Heart left ventricle (tissue), 16 donors: ENCODE results near the gene FMN2. TPM values are rescaled to one million over a fixed set of nuclear protein-coding genes. Genes with fewer than 3 reads are reported as not detected.

Experiments
- ATAC-seq, 4 donors: fragments of 200-7000 bp; cut with Tn5 transposase; one replicate each; pipeline ENCODE4 v1.9.1; 2020 to 2022; ENCODE audit warnings: moderate library complexity in 4 of 4, mild to moderate bottlenecking in 3 of 4, moderate number of reproducible peaks in 1 of 4
- DNase-seq, 5 donors: peaks; one replicate each; pipeline ENCODE4 v3.0.0-alpha.2; 2020
- H3K27ac ChIP-seq, 12 donors: fragments of 200-600 bp; sonication (generic) in 4 of 12; one replicate each; pipeline versions ENCODE4 v1.5.0 to v1.8.0; 2016 to 2022; ENCODE audit warnings: mild to moderate bottlenecking in 2 of 12
- H3K27me3 ChIP-seq, 9 donors: fragments of 200-600 bp; sonication (generic) in 2 of 9; one replicate each; pipeline versions ENCODE4 v1.5.1 to v1.8.0; 2016 to 2022; ENCODE audit warnings: mild to moderate bottlenecking in 3 of 9
- H3K36me3 ChIP-seq, 9 donors: fragments of 200-600 bp; sonication (generic) in 2 of 9; one replicate each; pipeline versions ENCODE4 v1.5.0 to v1.8.0; 2018 to 2022; ENCODE audit warnings: mild to moderate bottlenecking in 2 of 9
- H3K4me1 ChIP-seq, 12 donors: fragments of 200-600 bp; sonication (generic) in 4 of 12; one replicate each; pipeline versions ENCODE4 v1.5.0 to v1.8.0; 2016 to 2022; ENCODE audit warnings: mild to moderate bottlenecking in 3 of 12
- H3K4me3 ChIP-seq, 12 donors: fragments of 200-600 bp; sonication (generic) in 4 of 12; one replicate each; pipeline versions ENCODE4 v1.5.0 to v1.8.0; 2017 to 2022; ENCODE audit warnings: mild to moderate bottlenecking in 9 of 12, moderate library complexity in 4 of 12
- H3K9me3 ChIP-seq, 12 donors: fragments of 200-600 bp; sonication (generic) in 4 of 12; one replicate each; pipeline versions ENCODE4 v1.5.0 to v1.8.0; 2016 to 2022; ENCODE audit warnings: mild to moderate bottlenecking in 1 of 12
- POLR2A ChIP-seq, 2 donors: fragments of 450-650 bp; IDR thresholded peaks; one replicate each; pipeline ENCODE4 v1.6.1; 2017; ENCODE audit warnings: antibody characterized with exemption in 2 of 2, mild to moderate bottlenecking in 2 of 2, moderate library complexity in 2 of 2
- WGBS, 4 donors: extraction: QIAGEN DNeasy Blood & Tissue Kit in 2 of 4; methylation state at CpG; one replicate each; pipeline versions ENCODE4 v1.1.5 to v1.1.7; 2013 to 2018; 5-methylcytosine and 5-hydroxymethylcytosine counted together
- intact Hi-C, 10 donors: fragments of 100-400 bp; cut with DNase I; formaldehyde crosslinking; loops; one replicate each; pipeline versions ENCODE4 v1.11.1 to v1.14.2; 2022
- polyA plus RNA-seq, 2 donors: library from polyadenylated mRNA; stranded (reverse); fragments of 200-250 nt; gene quantifications; one replicate each; pipeline ENCODE4 v1.2.3, GENCODE V29; 2013
- total RNA-seq, 9 donors: library from RNA; depleted of rRNA in 2 of 9; stranded (reverse); fragments of >200 nt in 2 of 9; fragmentation: NEBNext Ultra II Directional in 3 of 9; extraction: Animal tissue kit (Norgen Biotek cat#: 25700) in 3 of 9; gene quantifications; one replicate each; pipeline versions ENCODE4 v1.1.0 to v1.2.4, GENCODE V29; 2016 to 2023
- TF ChIP-seq, protein P1 (sequence below), 12 donors: fragments of 200-600 bp; sonication (generic) in 4 of 12; IDR thresholded peaks; one replicate each; pipeline versions ENCODE4 v1.5.0 to v1.8.0; 2018 to 2022; ENCODE audit warnings: antibody characterized with exemption in 12 of 12, mild to moderate bottlenecking in 5 of 12
- donor health status: ischemic (EF 13 %, LVEDD 7.1; RV severe dilation, severe dysfunction).
- donor health status: healthy with polysubstance abuse.
- donor health status: DM: no; HTN: yes; CAD: no.
- donor health status: DM: no; HTN: no; CAD: no.
- donor health status: ischemic (EF 25% LVEDD 6.9; RV normal size, moderate dysfunction).
- donor health status: ischemic (EF 25% LVEDD 5.7; RV mildly dilated, moderate dysfunction).
- donor health status: healthy.
- donor health status: DM: yes; HTN: yes; CAD: no.
- donor health status: ischemic (EF 35%, LVEDD 5.7; RV mildly dilated, moderate dysfunction).
- donor health status: nonischemic (EF 11% LVEDD 7.7; RV severe dilation, severe dysfunction).
- donor health status: DM: yes; HTN: yes; CAD: no.
- donor health status: PGD.
- donor health status: ischemic (EF 29% LVEDD 5.4; RV normal size, mild dysfunction).
- donor health status: nonischemic (EF 23%, LVEDD 6.1; RV moderate dilation, normal function).

FMN2 gene
- total and polyA plus RNA-seq, 11 donors: 0.11 to 1.9 (median 0.31) TPM; not detected in 8

DNA sequence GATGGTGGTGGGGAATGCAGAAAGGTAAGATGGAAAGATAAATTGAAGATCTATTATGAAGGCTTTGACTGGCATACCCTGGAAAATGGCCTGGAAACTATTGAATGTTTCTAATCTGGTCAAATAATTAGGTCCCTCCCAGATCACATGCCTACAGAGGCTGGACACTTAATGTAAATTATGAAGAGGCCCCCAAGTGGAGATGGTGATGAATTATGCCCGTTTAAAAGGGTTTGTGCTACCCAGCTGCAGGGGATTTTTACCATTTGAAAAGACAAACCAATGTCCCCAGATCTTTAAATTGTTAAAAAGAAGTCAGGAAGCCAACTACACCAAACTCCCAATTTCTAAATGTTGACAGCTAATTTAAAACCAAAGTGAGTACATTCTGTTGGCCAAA, 35.7 kb upstream of the FMN2 start:
- H3K4me3 ChIP-seq: no peak overlapping the region
- TF ChIP-seq POLR2A (IDR thresholded peaks at IDR 0.05): no peak
- TF ChIP-seq, protein P1, sequence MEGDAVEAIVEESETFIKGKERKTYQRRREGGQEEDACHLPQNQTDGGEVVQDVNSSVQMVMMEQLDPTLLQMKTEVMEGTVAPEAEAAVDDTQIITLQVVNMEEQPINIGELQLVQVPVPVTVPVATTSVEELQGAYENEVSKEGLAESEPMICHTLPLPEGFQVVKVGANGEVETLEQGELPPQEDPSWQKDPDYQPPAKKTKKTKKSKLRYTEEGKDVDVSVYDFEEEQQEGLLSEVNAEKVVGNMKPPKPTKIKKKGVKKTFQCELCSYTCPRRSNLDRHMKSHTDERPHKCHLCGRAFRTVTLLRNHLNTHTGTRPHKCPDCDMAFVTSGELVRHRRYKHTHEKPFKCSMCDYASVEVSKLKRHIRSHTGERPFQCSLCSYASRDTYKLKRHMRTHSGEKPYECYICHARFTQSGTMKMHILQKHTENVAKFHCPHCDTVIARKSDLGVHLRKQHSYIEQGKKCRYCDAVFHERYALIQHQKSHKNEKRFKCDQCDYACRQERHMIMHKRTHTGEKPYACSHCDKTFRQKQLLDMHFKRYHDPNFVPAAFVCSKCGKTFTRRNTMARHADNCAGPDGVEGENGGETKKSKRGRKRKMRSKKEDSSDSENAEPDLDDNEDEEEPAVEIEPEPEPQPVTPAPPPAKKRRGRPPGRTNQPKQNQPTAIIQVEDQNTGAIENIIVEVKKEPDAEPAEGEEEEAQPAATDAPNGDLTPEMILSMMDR (IDR thresholded peaks at IDR 0.05): no peak
- no peak overlapping the region for H3K27ac ChIP-seq
- no peaks in the 10 kb centered on the region for H3K27me3 ChIP-seq
- ATAC-seq (no peak), DNase-seq (no peak)
- H3K9me3 ChIP-seq: no peaks in the 10 kb centered on the region
- intact Hi-C loops: no loop called here
- H3K36me3 ChIP-seq: no peaks in the 10 kb centered on the region
- H3K4me1 ChIP-seq: no peaks in the 10 kb centered on the region
- WGBS, 4 donors: 44 to 68% (median 49%) methylated on average over 1 of the region's 1 CpG

GRCh38 chr1:240056350-240056749, 35.3 kb upstream of the FMN2 start:
- ATAC-seq (no peak), DNase-seq (no peak)
- no peaks in the 10 kb centered on the region for H3K27me3 ChIP-seq
- no peaks in the 10 kb centered on the region for H3K36me3 ChIP-seq
- no peak for TF ChIP-seq POLR2A (IDR thresholded peaks at IDR 0.05)
- TF ChIP-seq, protein P1 (IDR thresholded peaks at IDR 0.05): no peak
- no peaks in the 10 kb centered on the region for H3K4me1 ChIP-seq
- WGBS, 4 donors: 31 to 54% (median 44%) methylated on average over 3 of the region's 3 CpGs
- no peak overlapping the region for H3K4me3 ChIP-seq
- intact Hi-C loops: no loop called here
- H3K27ac ChIP-seq: no peak overlapping the region
- H3K9me3 ChIP-seq: no peaks in the 10 kb centered on the region

DNA sequence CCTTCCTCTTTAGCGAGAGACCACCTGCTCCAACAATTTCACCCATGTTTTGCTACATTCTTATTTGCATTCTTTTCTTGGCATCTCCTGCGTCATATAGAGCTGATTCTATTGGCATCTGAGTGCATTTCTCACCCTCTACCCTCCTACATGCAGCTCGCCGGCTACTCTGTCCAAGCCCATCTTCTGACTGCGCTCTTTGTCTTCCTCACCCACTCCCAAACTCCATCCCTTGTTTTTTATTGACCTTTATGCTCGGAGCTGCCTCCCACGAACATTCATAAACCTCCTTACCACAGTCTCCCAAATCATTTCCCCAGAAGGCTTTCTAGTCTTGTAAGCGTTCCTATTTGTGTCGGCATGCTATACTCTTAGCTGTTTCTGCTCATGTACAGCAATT, 33.6 kb upstream of the FMN2 start:
- 72 to 78% (median 73%) methylated on average over 9 of the region's 9 CpGs for WGBS, 4 donors
- Histone ChIP-seq H3K9me3 (no peaks in the 10 kb centered on the region), H3K27me3 (no peaks in the 10 kb centered on the region), H3K27ac (no peak overlapping the region), H3K4me3 (no peak overlapping the region), H3K36me3 (no peaks in the 10 kb centered on the region), H3K4me1 (no peaks in the 10 kb centered on the region)
- no peak for ATAC-seq
- no peak for DNase-seq
- intact Hi-C loops: no loop called here
- TF ChIP-seq, protein P1 (IDR thresholded peaks at IDR 0.05): no peak
- TF ChIP-seq POLR2A (IDR thresholded peaks at IDR 0.05): no peak

GRCh38 chr1:240068961-240069360, 22.7 kb upstream of the FMN2 start:
- H3K27me3 ChIP-seq: no peaks in the 10 kb centered on the region
- TF ChIP-seq POLR2A (IDR thresholded peaks at IDR 0.05): no peak
- TF ChIP-seq, protein P1 (IDR thresholded peaks at IDR 0.05): no peak
- ATAC-seq (no peak), DNase-seq (no peak)
- H3K27ac ChIP-seq: no peak overlapping the region
- WGBS, 4 donors: 88 to 91% (median 89%) methylated on average over 7 of the region's 7 CpGs
- no peak overlapping the region for H3K4me3 ChIP-seq
- no peaks in the 10 kb centered on the region for H3K36me3 ChIP-seq
- H3K4me1 ChIP-seq: no peaks in the 10 kb centered on the region
- H3K9me3 ChIP-seq: no peaks in the 10 kb centered on the region
- intact Hi-C loops: no loop called here
